Measurements from ENCODE around the gene ZNF93. TPM values are rescaled to one million over a fixed set of nuclear protein-coding genes. Genes with fewer than 3 reads are reported as not detected.

ZNF93 gene
- total RNA-seq, 1 experiment from 2014 or later = 58.1 TPM

DNA sequence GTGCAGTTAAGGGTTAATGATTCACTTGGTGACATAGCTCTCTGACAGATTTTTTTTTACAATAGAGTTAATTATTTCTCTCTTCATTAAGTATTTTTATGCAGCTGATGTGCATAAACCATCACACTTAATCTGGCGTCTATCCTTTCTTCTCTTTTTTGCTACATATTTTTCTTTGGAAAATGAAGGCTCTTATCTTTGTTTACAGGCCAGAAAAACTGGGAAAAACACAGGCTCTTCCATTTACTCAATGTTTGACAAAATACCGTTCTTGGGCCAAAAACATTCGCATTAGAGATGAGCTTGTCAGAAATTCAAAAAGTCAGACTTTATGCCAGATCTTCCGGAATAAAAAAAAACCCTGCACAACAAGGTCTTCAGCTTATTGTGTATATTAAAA is 23.0 kb upstream of the ZNF93 start:
- Histone ChIP-seq H4K91ac (ENCODE audit: insufficient read length, low read depth, low read length) (no peak overlapping the region), H2BK12ac (ENCODE audit: insufficient read length, low read depth, low read length) (no peak overlapping the region), H3K14ac (ENCODE audit: insufficient read depth, low read length) (no peak overlapping the region), H3K18ac (ENCODE audit: insufficient read length, low read depth, low read length) (no peak overlapping the region), H3K23ac (ENCODE audit: insufficient read length, low read depth, low read length) (no peak overlapping the region), H3K27me3 (ENCODE audit: insufficient read depth, low read length) (no peaks in the 10 kb centered on the region), H3K79me1 (ENCODE audit: insufficient read depth, low read depth, low read length, poor library complexity, severe bottlenecking) (peaks cover 5% of the 10 kb centered on the region), H3K23me2 (ENCODE audit: insufficient read length, low read depth, low read length, poor library complexity, severe bottlenecking) (no peaks in the 10 kb centered on the region), H4K5ac (ENCODE audit: insufficient read length, low read depth, low read length) (no peak overlapping the region), H3K9me3 (ENCODE audit: control insufficient read depth, low read depth, low read length) (no peaks in the 10 kb centered on the region), H2BK15ac (ENCODE audit: low read depth, low read length) (no peak overlapping the region), H3K9ac (ENCODE audit: extremely low read depth, insufficient read length, low read length) (no peak overlapping the region), H3T11ph (ENCODE audit: low read length) (no peak overlapping the region), H3K4me1 (ENCODE audit: insufficient read depth, low read length) (no peaks in the 10 kb centered on the region), H3K4ac (ENCODE audit: low read depth, low read length) (no peak overlapping the region), H3K4me2 (ENCODE audit: insufficient read depth, insufficient read length, low read length) (no peak overlapping the region), H2BK120ac (ENCODE audit: low read depth, low read length, poor library complexity, severe bottlenecking) (no peak overlapping the region), H3K79me2 (ENCODE audit: insufficient read depth, low read length) (peaks cover 23% of the 10 kb centered on the region; the same call in 1 of the 2 replicates), H2AFZ (ENCODE audit: low read length) (no peak overlapping the region), H3K27ac (ENCODE audit: insufficient read length, low read depth, low read length) (no peak overlapping the region), H2BK5ac (ENCODE audit: insufficient read length, low read length) (no peak overlapping the region), H2AK5ac (ENCODE audit: insufficient read length, low read length) (no peak overlapping the region), H3K56ac (ENCODE audit: insufficient read length, low read depth, low read length) (no peak overlapping the region), H4K8ac (replicated peaks; ENCODE audit: insufficient read length, low read depth, low read length) (no peak overlapping the region), H4K20me1 (ENCODE audit: control insufficient read depth, insufficient read depth, insufficient read length) (no peaks in the 10 kb centered on the region), H2BK20ac (ENCODE audit: low read depth, low read length, poor library complexity, severe bottlenecking) (no peak overlapping the region)
- H3K4me1 Mint-ChIP-seq = peaks cover 9 to 12% of the 10 kb centered on the region in 2 experiments; a peak in 2 of 4 replicates
- no CpG with 5 or more reads among the region's 4 CpGs for WGBS (ENCODE audit: extremely low coverage, insufficient read length, low lambda C conversion rate)
- DNase-seq = no peak
- no peak overlapping the region for H3K4me3 Mint-ChIP-seq
- H3K36me3 Mint-ChIP-seq (ENCODE audit: insufficient read depth in 1 of 3, low read depth in 3 of 3) = peaks cover 59 to 80% (median 68%) of the 10 kb centered on the region in 3 experiments
- peaks cover 6 to 76% of the 10 kb centered on the region in 2 experiments; a peak in 4 of 5 replicates for H3K9me3 Mint-ChIP-seq
- H3K27ac Mint-ChIP-seq = peak overlapping the region in 1 of 3 experiments; percentile 13; a peak in 1 of 7 replicates
- TF ChIP-seq, protein P1, sequence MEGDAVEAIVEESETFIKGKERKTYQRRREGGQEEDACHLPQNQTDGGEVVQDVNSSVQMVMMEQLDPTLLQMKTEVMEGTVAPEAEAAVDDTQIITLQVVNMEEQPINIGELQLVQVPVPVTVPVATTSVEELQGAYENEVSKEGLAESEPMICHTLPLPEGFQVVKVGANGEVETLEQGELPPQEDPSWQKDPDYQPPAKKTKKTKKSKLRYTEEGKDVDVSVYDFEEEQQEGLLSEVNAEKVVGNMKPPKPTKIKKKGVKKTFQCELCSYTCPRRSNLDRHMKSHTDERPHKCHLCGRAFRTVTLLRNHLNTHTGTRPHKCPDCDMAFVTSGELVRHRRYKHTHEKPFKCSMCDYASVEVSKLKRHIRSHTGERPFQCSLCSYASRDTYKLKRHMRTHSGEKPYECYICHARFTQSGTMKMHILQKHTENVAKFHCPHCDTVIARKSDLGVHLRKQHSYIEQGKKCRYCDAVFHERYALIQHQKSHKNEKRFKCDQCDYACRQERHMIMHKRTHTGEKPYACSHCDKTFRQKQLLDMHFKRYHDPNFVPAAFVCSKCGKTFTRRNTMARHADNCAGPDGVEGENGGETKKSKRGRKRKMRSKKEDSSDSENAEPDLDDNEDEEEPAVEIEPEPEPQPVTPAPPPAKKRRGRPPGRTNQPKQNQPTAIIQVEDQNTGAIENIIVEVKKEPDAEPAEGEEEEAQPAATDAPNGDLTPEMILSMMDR (conservative IDR thresholded peaks at IDR 0.05) = no peak
- H3K27me3 Mint-ChIP-seq (ENCODE audit: low read depth) = no peaks in the 10 kb centered on the region

All from H9 (cell line).